HL-60 (cell line): Measurements from ENCODE around the gene C2orf42.

Source experiments
- CTCF ChIP-seq: IDR thresholded peaks from one replicate; pipeline ENCODE4 v1.5.1; 2011; ENCODE audit warnings: low read length, control low read depth, inconsistent platforms; ENCODE audit not compliant: insufficient read depth
- SPI1 ChIP-seq: IDR thresholded peaks from 2 replicates; pipeline ENCODE4 v1.6.1; 2012; ENCODE audit warnings: low read depth, mild to moderate bottlenecking, borderline replicate concordance
- TF ChIP-seq, protein P1 (sequence below): IDR thresholded peaks from 2 replicates; pipeline ENCODE4 v1.6.1; 2012; ENCODE audit warnings: low read depth; ENCODE audit not compliant: insufficient replicate concordance

- TF ChIP-seq CTCF, result no peak
- TF ChIP-seq SPI1, result no peak
- TF ChIP-seq, protein P1, sequence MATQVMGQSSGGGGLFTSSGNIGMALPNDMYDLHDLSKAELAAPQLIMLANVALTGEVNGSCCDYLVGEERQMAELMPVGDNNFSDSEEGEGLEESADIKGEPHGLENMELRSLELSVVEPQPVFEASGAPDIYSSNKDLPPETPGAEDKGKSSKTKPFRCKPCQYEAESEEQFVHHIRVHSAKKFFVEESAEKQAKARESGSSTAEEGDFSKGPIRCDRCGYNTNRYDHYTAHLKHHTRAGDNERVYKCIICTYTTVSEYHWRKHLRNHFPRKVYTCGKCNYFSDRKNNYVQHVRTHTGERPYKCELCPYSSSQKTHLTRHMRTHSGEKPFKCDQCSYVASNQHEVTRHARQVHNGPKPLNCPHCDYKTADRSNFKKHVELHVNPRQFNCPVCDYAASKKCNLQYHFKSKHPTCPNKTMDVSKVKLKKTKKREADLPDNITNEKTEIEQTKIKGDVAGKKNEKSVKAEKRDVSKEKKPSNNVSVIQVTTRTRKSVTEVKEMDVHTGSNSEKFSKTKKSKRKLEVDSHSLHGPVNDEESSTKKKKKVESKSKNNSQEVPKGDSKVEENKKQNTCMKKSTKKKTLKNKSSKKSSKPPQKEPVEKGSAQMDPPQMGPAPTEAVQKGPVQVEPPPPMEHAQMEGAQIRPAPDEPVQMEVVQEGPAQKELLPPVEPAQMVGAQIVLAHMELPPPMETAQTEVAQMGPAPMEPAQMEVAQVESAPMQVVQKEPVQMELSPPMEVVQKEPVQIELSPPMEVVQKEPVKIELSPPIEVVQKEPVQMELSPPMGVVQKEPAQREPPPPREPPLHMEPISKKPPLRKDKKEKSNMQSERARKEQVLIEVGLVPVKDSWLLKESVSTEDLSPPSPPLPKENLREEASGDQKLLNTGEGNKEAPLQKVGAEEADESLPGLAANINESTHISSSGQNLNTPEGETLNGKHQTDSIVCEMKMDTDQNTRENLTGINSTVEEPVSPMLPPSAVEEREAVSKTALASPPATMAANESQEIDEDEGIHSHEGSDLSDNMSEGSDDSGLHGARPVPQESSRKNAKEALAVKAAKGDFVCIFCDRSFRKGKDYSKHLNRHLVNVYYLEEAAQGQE, result no peak
These were observed 69.0 kb downstream of the C2orf42 start for GRCh38 chr2:70121627-70122372.
